ENCODE data around the gene CCNK. TPM values are rescaled to one million over a fixed set of nuclear protein-coding genes. Genes with fewer than 3 reads are reported as not detected.

The CCNK gene
- total RNA-seq, 1 donor from 2014 or later, result 79.8 TPM

DNA sequence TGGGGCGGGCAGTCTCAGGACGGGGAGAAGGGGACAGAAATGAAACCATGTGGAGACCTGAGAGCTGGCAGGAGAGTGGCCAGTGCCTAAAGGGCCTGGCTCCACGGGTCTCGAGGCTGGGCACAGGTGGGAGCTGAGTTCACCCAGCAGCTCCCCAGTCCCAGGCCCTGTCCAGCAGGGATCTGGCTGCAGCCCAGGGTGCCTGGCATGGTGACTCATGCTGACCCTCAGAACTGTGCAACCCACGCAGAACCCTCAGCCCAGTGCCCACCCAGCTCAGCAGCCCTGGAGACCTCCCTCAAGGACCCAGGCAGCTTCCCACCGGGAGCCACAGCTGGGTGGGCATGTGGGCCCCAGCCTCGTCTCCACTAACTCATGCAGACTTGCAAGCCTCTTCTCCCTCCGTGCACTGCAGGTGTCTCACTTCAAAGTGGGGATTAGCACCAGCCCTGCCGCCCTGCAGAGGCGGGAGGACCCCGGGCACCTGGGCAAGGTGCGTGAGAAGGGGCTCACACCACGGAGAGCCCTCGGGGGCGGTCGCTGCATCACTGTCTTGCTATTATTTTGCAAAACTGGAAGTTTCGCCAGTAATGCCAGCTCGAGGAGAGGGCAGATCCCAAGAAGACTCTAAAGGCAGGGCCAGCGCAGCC, 46.3 kb downstream of the CCNK start:
- peaks cover 9% of the 10 kb centered on the region for H3K4me1 Mint-ChIP-seq (ENCODE audit: unreplicated experiment)

DNA sequence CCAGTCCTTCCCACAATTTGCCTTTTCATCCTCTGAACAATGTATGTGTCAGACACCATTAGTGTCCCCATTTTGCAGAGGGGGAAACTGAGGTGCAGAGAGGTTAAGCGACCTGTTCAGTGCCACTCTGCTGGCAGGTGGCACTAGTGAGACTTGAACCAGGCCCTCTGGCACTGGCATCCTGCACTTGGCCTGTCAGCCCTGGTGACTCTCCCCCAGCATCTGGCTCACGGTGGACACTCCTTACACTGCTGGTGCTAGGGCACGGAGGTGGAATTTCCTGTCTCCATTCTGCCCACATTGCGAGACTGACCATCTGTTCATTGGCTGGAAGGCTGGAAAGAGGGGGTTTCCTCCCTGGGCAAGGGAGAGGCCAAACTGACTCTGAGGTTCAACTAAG, 48.7 kb downstream of the CCNK start:
- DNase-seq (ENCODE audit: low spot score), result no peak
- Mint-ChIP-seq H3K36me3 (ENCODE audit: low read depth, unreplicated experiment) (peaks cover 3% of the 10 kb centered on the region), H3K27ac (ENCODE audit: unreplicated experiment) (no peak overlapping the region), H3K4me1 (ENCODE audit: unreplicated experiment) (peaks cover 5% of the 10 kb centered on the region), H3K9me3 (ENCODE audit: unreplicated experiment) (no peaks in the 10 kb centered on the region), H3K4me3 (ENCODE audit: unreplicated experiment) (no peak overlapping the region), H3K27me3 (ENCODE audit: unreplicated experiment) (peaks cover 10% of the 10 kb centered on the region)
- TF ChIP-seq, protein P1, sequence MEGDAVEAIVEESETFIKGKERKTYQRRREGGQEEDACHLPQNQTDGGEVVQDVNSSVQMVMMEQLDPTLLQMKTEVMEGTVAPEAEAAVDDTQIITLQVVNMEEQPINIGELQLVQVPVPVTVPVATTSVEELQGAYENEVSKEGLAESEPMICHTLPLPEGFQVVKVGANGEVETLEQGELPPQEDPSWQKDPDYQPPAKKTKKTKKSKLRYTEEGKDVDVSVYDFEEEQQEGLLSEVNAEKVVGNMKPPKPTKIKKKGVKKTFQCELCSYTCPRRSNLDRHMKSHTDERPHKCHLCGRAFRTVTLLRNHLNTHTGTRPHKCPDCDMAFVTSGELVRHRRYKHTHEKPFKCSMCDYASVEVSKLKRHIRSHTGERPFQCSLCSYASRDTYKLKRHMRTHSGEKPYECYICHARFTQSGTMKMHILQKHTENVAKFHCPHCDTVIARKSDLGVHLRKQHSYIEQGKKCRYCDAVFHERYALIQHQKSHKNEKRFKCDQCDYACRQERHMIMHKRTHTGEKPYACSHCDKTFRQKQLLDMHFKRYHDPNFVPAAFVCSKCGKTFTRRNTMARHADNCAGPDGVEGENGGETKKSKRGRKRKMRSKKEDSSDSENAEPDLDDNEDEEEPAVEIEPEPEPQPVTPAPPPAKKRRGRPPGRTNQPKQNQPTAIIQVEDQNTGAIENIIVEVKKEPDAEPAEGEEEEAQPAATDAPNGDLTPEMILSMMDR (IDR thresholded peaks at IDR 0.05; ENCODE audit: unreplicated experiment), result no peak

More for the DNA sequence above, 46.3 kb downstream of the CCNK start:
- no peaks in the 10 kb centered on the region for H3K9me3 Mint-ChIP-seq (ENCODE audit: unreplicated experiment)
- H3K36me3 Mint-ChIP-seq (ENCODE audit: low read depth, unreplicated experiment), result peaks cover 3% of the 10 kb centered on the region
- DNase-seq (ENCODE audit: low spot score), result no peak
- TF ChIP-seq, protein P1 (IDR thresholded peaks at IDR 0.05; ENCODE audit: unreplicated experiment), result no peak
- H3K27me3 Mint-ChIP-seq (ENCODE audit: unreplicated experiment), result peaks cover 9% of the 10 kb centered on the region
- H3K4me3 Mint-ChIP-seq (ENCODE audit: unreplicated experiment), result peak overlapping the region; percentile 25
- H3K27ac Mint-ChIP-seq (ENCODE audit: unreplicated experiment), result no peak overlapping the region

DNA sequence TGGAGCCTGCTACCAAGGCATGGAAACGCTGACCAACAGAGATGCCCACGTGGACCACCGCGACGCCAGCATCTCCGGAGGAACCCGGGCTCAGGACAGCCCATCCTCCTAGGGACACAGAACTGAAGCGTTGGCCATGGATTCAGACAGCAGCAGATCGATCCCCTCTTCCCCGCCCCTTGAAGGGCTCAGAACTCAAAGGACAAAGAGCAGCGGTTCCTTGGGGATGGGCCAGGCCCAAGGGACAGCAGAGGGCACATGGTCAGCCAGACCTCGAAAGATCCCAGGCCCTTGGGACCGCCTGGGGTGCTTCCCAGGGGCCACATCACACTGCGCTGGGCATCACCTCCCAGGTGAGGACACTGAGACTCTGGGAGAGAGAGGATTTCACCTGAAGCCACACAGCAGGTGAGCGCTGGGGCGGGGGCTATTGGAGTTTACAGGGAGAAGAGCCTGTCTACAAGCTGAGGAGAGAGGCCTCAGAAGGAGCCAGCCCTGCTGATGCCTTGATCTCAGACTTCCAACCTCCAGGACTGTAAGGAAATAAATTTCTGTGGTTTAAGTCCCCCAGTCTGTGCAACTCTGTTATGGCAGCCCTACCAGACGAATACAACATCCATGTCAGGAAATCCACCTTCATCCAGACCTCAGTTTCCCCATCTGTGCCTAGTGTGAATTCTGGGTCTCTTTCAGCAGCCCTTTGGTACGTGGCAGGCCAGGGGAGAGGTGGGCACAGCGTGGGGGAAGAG, 49.4 kb downstream of the CCNK start:
- no peak overlapping the region for H3K27ac Mint-ChIP-seq (ENCODE audit: unreplicated experiment)
- H3K27me3 Mint-ChIP-seq (ENCODE audit: unreplicated experiment), result peaks cover 10% of the 10 kb centered on the region
- DNase-seq (ENCODE audit: low spot score), result no peak
- H3K36me3 Mint-ChIP-seq (ENCODE audit: low read depth, unreplicated experiment), result peaks cover 3% of the 10 kb centered on the region
- TF ChIP-seq, protein P1 (IDR thresholded peaks at IDR 0.05; ENCODE audit: unreplicated experiment), result no peak
- no peaks in the 10 kb centered on the region for H3K9me3 Mint-ChIP-seq (ENCODE audit: unreplicated experiment)
- H3K4me3 Mint-ChIP-seq (ENCODE audit: unreplicated experiment), result no peak overlapping the region
- H3K4me1 Mint-ChIP-seq (ENCODE audit: unreplicated experiment), result peaks cover 5% of the 10 kb centered on the region

DNA sequence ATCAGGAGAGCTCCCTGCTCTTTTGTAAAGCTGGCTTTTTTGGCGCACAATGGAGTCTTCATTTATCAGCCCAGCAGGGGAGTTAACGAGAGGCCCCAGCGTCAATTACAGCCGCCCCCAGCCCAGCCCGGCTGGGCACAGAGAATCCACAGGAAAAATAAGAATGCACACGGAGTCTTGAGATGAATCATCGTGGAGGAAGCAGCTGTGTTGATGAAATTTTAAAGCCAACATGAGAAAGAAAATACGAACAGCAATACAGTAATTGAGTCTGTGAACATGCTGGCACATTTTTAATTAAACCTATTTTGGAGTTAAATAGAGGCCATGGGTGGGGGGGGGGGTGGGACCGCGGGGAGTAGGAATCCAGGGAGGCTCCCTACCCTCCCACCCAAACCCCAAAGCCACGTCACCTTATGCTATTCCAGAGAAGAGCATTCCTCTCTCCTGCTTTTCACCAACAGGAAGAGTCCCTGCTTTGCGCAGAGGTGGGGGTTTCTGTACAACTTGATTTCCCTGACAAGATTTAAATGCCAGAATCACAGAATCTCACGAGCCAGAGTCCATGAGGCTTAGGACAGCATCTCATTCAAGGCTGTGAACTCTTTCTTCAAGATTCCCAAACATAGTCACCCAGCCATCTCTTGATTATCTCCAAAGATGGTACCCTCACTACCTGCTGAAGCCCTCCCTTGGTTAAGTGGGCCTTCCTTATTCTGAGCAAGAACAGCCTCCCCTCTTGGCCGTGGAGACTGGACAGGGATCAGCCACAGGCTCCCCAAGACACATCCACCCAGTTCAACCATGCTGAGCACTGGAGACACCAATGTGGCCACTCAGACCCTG, 50.3 kb downstream of the CCNK start:
- peaks cover 10% of the 10 kb centered on the region for H3K27me3 Mint-ChIP-seq (ENCODE audit: unreplicated experiment)
- TF ChIP-seq, protein P1 (IDR thresholded peaks at IDR 0.05; ENCODE audit: unreplicated experiment), result no peak
- peaks cover 5% of the 10 kb centered on the region for H3K4me1 Mint-ChIP-seq (ENCODE audit: unreplicated experiment)
- no peak overlapping the region for H3K4me3 Mint-ChIP-seq (ENCODE audit: unreplicated experiment)
- no peak for DNase-seq (ENCODE audit: low spot score)
- peaks cover 3% of the 10 kb centered on the region for H3K36me3 Mint-ChIP-seq (ENCODE audit: low read depth, unreplicated experiment)
- no peak overlapping the region for H3K27ac Mint-ChIP-seq (ENCODE audit: unreplicated experiment)
- H3K9me3 Mint-ChIP-seq (ENCODE audit: unreplicated experiment), result no peaks in the 10 kb centered on the region

All from endothelial cell (in vitro differentiated cells).